ENCODE measurements around the gene CHMP2B.

DNA sequence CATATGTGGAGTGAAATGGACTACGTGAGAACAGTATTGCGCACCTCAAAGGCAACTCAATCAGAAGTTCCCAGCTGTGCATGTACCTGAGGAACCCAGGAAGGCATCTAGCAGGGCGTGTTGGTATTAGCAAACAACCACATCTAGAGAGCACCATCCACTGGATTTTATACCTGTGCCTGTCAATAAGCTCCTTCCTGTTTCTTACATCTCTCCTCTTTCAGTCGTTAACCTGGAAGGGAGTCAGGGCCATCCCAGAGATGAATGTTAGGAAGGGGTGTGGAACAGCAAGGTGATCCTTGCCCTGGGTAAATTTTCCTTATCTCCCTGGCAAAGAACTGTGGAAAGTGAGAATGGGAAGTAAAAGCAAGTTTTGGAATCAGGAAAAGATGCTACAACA lies 29.6 kb upstream of the CHMP2B start:
- TF ChIP-seq, protein P1, sequence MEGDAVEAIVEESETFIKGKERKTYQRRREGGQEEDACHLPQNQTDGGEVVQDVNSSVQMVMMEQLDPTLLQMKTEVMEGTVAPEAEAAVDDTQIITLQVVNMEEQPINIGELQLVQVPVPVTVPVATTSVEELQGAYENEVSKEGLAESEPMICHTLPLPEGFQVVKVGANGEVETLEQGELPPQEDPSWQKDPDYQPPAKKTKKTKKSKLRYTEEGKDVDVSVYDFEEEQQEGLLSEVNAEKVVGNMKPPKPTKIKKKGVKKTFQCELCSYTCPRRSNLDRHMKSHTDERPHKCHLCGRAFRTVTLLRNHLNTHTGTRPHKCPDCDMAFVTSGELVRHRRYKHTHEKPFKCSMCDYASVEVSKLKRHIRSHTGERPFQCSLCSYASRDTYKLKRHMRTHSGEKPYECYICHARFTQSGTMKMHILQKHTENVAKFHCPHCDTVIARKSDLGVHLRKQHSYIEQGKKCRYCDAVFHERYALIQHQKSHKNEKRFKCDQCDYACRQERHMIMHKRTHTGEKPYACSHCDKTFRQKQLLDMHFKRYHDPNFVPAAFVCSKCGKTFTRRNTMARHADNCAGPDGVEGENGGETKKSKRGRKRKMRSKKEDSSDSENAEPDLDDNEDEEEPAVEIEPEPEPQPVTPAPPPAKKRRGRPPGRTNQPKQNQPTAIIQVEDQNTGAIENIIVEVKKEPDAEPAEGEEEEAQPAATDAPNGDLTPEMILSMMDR (IDR thresholded peaks at IDR 0.05; ENCODE audit: insufficient read depth, low read length), result no peak
- no peak for TF ChIP-seq POLR2AphosphoS5 (IDR thresholded peaks at IDR 0.05; ENCODE audit: low read depth)

All from HL-60 (cell line).